Activated CD4-positive, alpha-beta T cell treated with anti-CD3 and anti-CD28 coated beads, Interleukin-2, amount 50 U/mL, for 48 hours (primary cell): ENCODE measurements around the gene GNAL.

Experiments used
- DNase-seq, 2 experiments: peaks; one replicate each; pipeline ENCODE4 v3.0.0-alpha.2; 2020

GNAL gene

DNA sequence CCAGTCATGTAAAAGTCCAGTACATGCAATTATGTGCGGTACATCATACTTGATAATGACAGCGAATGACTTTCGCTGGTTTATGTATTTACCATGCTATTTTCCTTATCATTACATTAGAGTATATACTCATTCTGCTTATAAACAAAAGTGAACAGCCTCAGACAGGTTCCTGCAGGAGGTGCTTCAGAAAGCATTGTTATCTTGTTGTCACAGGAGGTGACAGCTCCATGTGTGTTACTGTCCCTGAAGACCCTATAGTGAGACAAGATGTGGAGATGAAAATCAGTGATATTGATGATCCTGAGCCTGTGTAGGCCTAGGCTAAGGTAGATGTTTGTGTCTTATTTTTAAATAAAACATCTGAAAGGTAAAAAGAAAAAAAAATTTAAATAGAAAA, 234.4 kb downstream of the GNAL start:
- no peak for DNase-seq

- DNase-seq: no peak
Observed at GRCh38 chr18:11925800-11926481, 236.9 kb downstream of the GNAL start.

GRCh38 chr18:11927497-11927896, 238.4 kb downstream of the GNAL start:
- no peak for DNase-seq

GRCh38 chr18:11932393-11932792, 243.3 kb downstream of the GNAL start:
- no peak for DNase-seq
